GM23338 (cell line): ENCODE measurements around the gene SMG6. TPM values are rescaled to one million over a fixed set of nuclear protein-coding genes. Genes with fewer than 3 reads are reported as not detected.

ENCODE experiments used
- ATAC-seq: fragments of 200-7000 bp; cut with Tn5 transposase; 3 replicates; pipeline ENCODE4 v1.9.1; 2020
- DNase-seq: peaks from one replicate; pipeline ENCODE4 v3.0.0-alpha.2; 2015; ENCODE audit warnings: low spot score
- H2AFZ ChIP-seq: fragments of 200-600 bp; sonication (generic); 2 replicates; pipeline ENCODE4 v1.8.0; 2016; ENCODE audit warnings: antibody characterized with exemption, mild to moderate bottlenecking, moderate library complexity
- H3F3A ChIP-seq: fragments of 200-600 bp; sonication (generic); replicated peaks from 2 replicates; pipeline ENCODE4 v1.8.0; 2017; ENCODE audit warnings: antibody characterized with exemption, mixed run types, low read depth
- H3K27ac ChIP-seq: fragments of 200-600 bp; sonication (generic); 2 replicates; pipeline ENCODE4 v1.6.1; 2016; ENCODE audit warnings: low read depth
- H3K27me3 ChIP-seq: fragments of 200-600 bp; sonication (generic); 2 replicates; pipeline ENCODE4 v1.8.0; 2016; ENCODE audit warnings: mild to moderate bottlenecking, mixed run types, moderate library complexity; ENCODE audit not compliant: insufficient read depth
- H3K36me3 ChIP-seq: fragments of 200-600 bp; sonication (generic); 2 replicates; pipeline ENCODE4 v1.8.0; 2016; ENCODE audit warnings: mild to moderate bottlenecking; ENCODE audit not compliant: insufficient read depth
- H3K4me1 ChIP-seq: fragments of 200-600 bp; sonication (generic); 2 replicates; pipeline ENCODE4 v1.8.0; 2016; ENCODE audit warnings: mild to moderate bottlenecking, moderate library complexity; ENCODE audit not compliant: insufficient read depth
- H3K4me2 ChIP-seq: fragments of 200-600 bp; sonication (generic); 2 replicates; pipeline ENCODE4 v1.7.1; 2017; ENCODE audit warnings: mixed run types
- H3K4me3 ChIP-seq: fragments of 200-600 bp; sonication (generic); 2 replicates; pipeline ENCODE4 v1.6.1; 2016; ENCODE audit warnings: mixed run types
- H3K79me2 ChIP-seq: fragments of 200-600 bp; sonication (generic); replicated peaks from 2 replicates; pipeline ENCODE4 v1.8.0; 2017; ENCODE audit warnings: mild to moderate bottlenecking; ENCODE audit not compliant: insufficient read depth
- H3K9me2 ChIP-seq: fragments of 200-600 bp; sonication (generic); 2 replicates; pipeline ENCODE4 v1.8.0; 2017; ENCODE audit not compliant: insufficient read depth
- H4K20me1 ChIP-seq: fragments of 200-600 bp; sonication (generic); replicated peaks from 2 replicates; pipeline ENCODE4 v1.8.0; 2017; ENCODE audit warnings: mild to moderate bottlenecking; ENCODE audit not compliant: insufficient read depth
- H3K27ac Mint-ChIP-seq: 2 replicates; pipeline ENCODE4 v1.8.0; 2020; ENCODE audit warnings: inconsistent platforms, mild to moderate bottlenecking, moderate library complexity, mixed read lengths
- H3K27me3 Mint-ChIP-seq: 3 replicates; pipeline ENCODE4 v1.8.0; 2022; ENCODE audit warnings: low read depth, mild to moderate bottlenecking, moderate library complexity, mixed read lengths, inconsistent platforms; ENCODE audit not compliant: insufficient read depth, poor library complexity
- H3K36me3 Mint-ChIP-seq: 3 replicates; pipeline ENCODE4 v1.8.0; 2021; ENCODE audit warnings: low read depth, mild to moderate bottlenecking, inconsistent platforms, moderate library complexity, mixed read lengths
- H3K4me1 Mint-ChIP-seq: 3 replicates; pipeline ENCODE4 v1.8.0; 2020; ENCODE audit warnings: mild to moderate bottlenecking, inconsistent platforms, mixed read lengths
- H3K4me3 Mint-ChIP-seq: 3 replicates; pipeline ENCODE4 v1.8.0; 2021; ENCODE audit warnings: moderate library complexity, mild to moderate bottlenecking, inconsistent platforms, mixed read lengths
- H3K9me3 Mint-ChIP-seq: 3 replicates; pipeline ENCODE4 v1.8.0; 2020; ENCODE audit warnings: moderate library complexity, mild to moderate bottlenecking, inconsistent platforms, mixed read lengths
- ETS1 ChIP-seq: IDR thresholded peaks from 2 replicates; pipeline ENCODE4 v1.6.1; 2016; ENCODE audit warnings: antibody characterized with exemption
- EZH2phosphoT487 ChIP-seq: fragments of 200-600 bp; sonication (generic); IDR thresholded peaks from one replicate; pipeline ENCODE4 v1.8.1; 2018; ENCODE audit warnings: antibody characterized with exemption; ENCODE audit not compliant: unreplicated experiment
- JUNB ChIP-seq: IDR thresholded peaks from one replicate; pipeline ENCODE4 v1.6.1; 2016; ENCODE audit warnings: antibody characterized with exemption; ENCODE audit not compliant: unreplicated experiment
- NANOG ChIP-seq: IDR thresholded peaks from 2 replicates; pipeline ENCODE4 v1.6.1; 2016; ENCODE audit warnings: antibody characterized with exemption, borderline replicate concordance
- POLR2AphosphoS5 ChIP-seq: IDR thresholded peaks from 2 replicates; pipeline ENCODE4 v1.6.1; 2016; ENCODE audit warnings: antibody characterized with exemption, low read depth
- REST ChIP-seq: IDR thresholded peaks from one replicate; pipeline ENCODE4 v1.6.1; 2018; ENCODE audit warnings: antibody characterized with exemption; ENCODE audit not compliant: unreplicated experiment
- STAT1 ChIP-seq: IDR thresholded peaks from one replicate; pipeline ENCODE4 v1.6.1; 2016; ENCODE audit warnings: antibody characterized with exemption; ENCODE audit not compliant: unreplicated experiment
- ZNF462 ChIP-seq: fragments of 250-450 bp; sonication (Bioruptor Pico); IDR thresholded peaks from 2 replicates; pipeline ENCODE4 v1.5.0; 2020; ENCODE audit warnings: mild to moderate bottlenecking, moderate library complexity
- polyA plus RNA-seq: library from polyadenylated mRNA; unstranded; fragments of >200 nt; fragmentation: Nextera tagmentation; extraction: Ambion mirVana; gene quantifications from 2 replicates; pipeline ENCODE4 v1.2.1, GENCODE V29; 2016
- total RNA-seq: library from RNA; depleted of rRNA; stranded (reverse); fragments of >200 nt; shearing (Covaris generic); gene quantifications from 2 replicates; pipeline ENCODE4 v1.2.3, GENCODE V29; 2014

The SMG6 gene
- total and polyA plus RNA-seq, 2 experiments from 2014 or later, result 10.4 to 43.1 TPM

GRCh38 chr17:2214047-2214928 lies 89.3 kb downstream of the SMG6 start:
- H3K4me3 ChIP-seq, result no peak overlapping the region
- no peak overlapping the region for H2AFZ ChIP-seq
- Mint-ChIP-seq H3K4me1 (peaks cover 36% of the 10 kb centered on the region), H3K9me3 (no peaks in the 10 kb centered on the region), H3K36me3 (no peaks in the 10 kb centered on the region), H3K27me3 (peaks cover 6% of the 10 kb centered on the region), H3K27ac (peak overlapping the region; percentile 79), H3K4me3 (no peak overlapping the region; the same call in 2 of the 3 replicates)
- H3K27me3 ChIP-seq, result no peaks in the 10 kb centered on the region; the same call in 1 of the 2 replicates
- H3K79me2 ChIP-seq, result peaks cover 3% of the 10 kb centered on the region; the same call in 1 of the 2 replicates
- peak overlapping the region; percentile 10; the same call in 1 of the 2 replicates for H3K4me2 ChIP-seq
- no peak for DNase-seq
- H3K27ac ChIP-seq, result 0 out of 2 replicates have a peak overlapping the region, but pooled peaks have one; percentile 72
- H3K36me3 ChIP-seq, result no peaks in the 10 kb centered on the region
- no peak for TF ChIP-seq POLR2AphosphoS5
- H3K4me1 ChIP-seq, result peaks cover 16% of the 10 kb centered on the region
- H3K9me2 ChIP-seq, result no peaks in the 10 kb centered on the region
- peak; percentile 72 for ATAC-seq
- no peaks in the 10 kb centered on the region for H3F3A ChIP-seq
- H4K20me1 ChIP-seq, result no peaks in the 10 kb centered on the region

GRCh38 chr17:2213291-2213960 lies 90.2 kb downstream of the SMG6 start:
- H2AFZ ChIP-seq, result no peak overlapping the region
- H3K27ac Mint-ChIP-seq, result peak overlapping the region; percentile 27
- no peaks in the 10 kb centered on the region for H3F3A ChIP-seq
- DNase-seq (no peak), ATAC-seq (no peak)
- H3K4me3 Mint-ChIP-seq, result no peak overlapping the region
- no peak overlapping the region for H3K4me2 ChIP-seq
- no peak overlapping the region for H3K4me3 ChIP-seq
- peaks cover 16% of the 10 kb centered on the region for H3K4me1 ChIP-seq
- no peaks in the 10 kb centered on the region for H3K36me3 Mint-ChIP-seq
- H3K9me3 Mint-ChIP-seq, result no peaks in the 10 kb centered on the region
- no peaks in the 10 kb centered on the region; the same call in 1 of the 2 replicates for H3K27me3 ChIP-seq
- H3K4me1 Mint-ChIP-seq, result peaks cover 40% of the 10 kb centered on the region
- H3K27ac ChIP-seq, result 0 out of 2 replicates have a peak overlapping the region, but pooled peaks have one; percentile 72
- H3K27me3 Mint-ChIP-seq, result peaks cover 6% of the 10 kb centered on the region
- no peaks in the 10 kb centered on the region for H3K36me3 ChIP-seq
- no peaks in the 10 kb centered on the region for H4K20me1 ChIP-seq
- H3K79me2 ChIP-seq, result peaks cover 3% of the 10 kb centered on the region; the same call in 1 of the 2 replicates
- H3K9me2 ChIP-seq, result no peaks in the 10 kb centered on the region
- TF ChIP-seq STAT1, result no peak
- no peak for TF ChIP-seq JUNB
- no peak for TF ChIP-seq ZNF462 (CRISPR knock-in tag)
- TF ChIP-seq POLR2AphosphoS5, result no peak
- TF ChIP-seq REST, result no peak
- no peak for TF ChIP-seq ETS1
- TF ChIP-seq EZH2phosphoT487, result no peak
- no peak for TF ChIP-seq NANOG
